Right atrium auricular region (tissue), 2 donors: Measurements from ENCODE around the gene OSM. TPM values are rescaled to one million over a fixed set of nuclear protein-coding genes. Genes with fewer than 3 reads are reported as not detected.

Experiments used
- DNase-seq: peaks from one replicate; pipeline ENCODE4 v3.0.0-alpha.2; 2019; ENCODE audit warnings: low spot score
- H3K27ac ChIP-seq, 2 donors: fragments of 200-600 bp; sonication (generic); 1 replicate in 1 of 2; 2 replicates in 1 of 2; pipeline ENCODE4 v1.5.1; 2016 to 2019
- H3K27me3 ChIP-seq, 2 donors: fragments of 200-600 bp; sonication (generic); one replicate each; pipeline versions ENCODE4 v1.5.1 to v1.6.0; 2017 to 2019
- H3K36me3 ChIP-seq: fragments of 200-600 bp; sonication (generic); one replicate; pipeline ENCODE4 v1.5.1; 2016
- H3K4me1 ChIP-seq, 2 donors: fragments of 200-600 bp; sonication (generic); one replicate each; pipeline versions ENCODE4 v1.5.1 to v1.6.0; 2017 to 2019
- H3K4me3 ChIP-seq, 2 donors: fragments of 200-600 bp; sonication (generic); 1 replicate in 1 of 2; 2 replicates in 1 of 2; pipeline ENCODE4 v1.5.1; 2017 to 2019; ENCODE audit warnings: mild to moderate bottlenecking in 1 of 2, moderate library complexity in 1 of 2
- H3K9me3 ChIP-seq, 2 donors: fragments of 200-600 bp; sonication (generic); one replicate each; pipeline ENCODE4 v1.5.1; 2019
- CTCF ChIP-seq, 2 donors: fragments of 200-600 bp; sonication (generic); IDR thresholded peaks; one replicate each; pipeline ENCODE4 v1.5.1; 2019; ENCODE audit warnings: antibody characterized with exemption in 2 of 2
- total RNA-seq, 2 donors: library from RNA; depleted of rRNA; stranded (reverse); fragments of >200 nt; gene quantifications; one replicate each; pipeline ENCODE4 v1.1.0, GENCODE V29; 2016

OSM gene
- total RNA-seq, 2 donors from 2014 or later = 0.63 to 1.6 TPM

GRCh38 chr22:30241576-30242371, 24.9 kb downstream of the OSM start:
- H3K36me3 ChIP-seq = no peaks in the 10 kb centered on the region
- DNase-seq = no peak
- H3K4me1 ChIP-seq = peaks cover 0 to 17% of the 10 kb centered on the region in 2 donors
- no peaks in the 10 kb centered on the region for H3K27me3 ChIP-seq
- H3K27ac ChIP-seq = no peak overlapping the region
- H3K4me3 ChIP-seq = no peak overlapping the region
- no peaks in the 10 kb centered on the region for H3K9me3 ChIP-seq
- TF ChIP-seq CTCF (IDR thresholded peaks at IDR 0.05) = no peak

GRCh38 chr22:30240541-30241417, 25.9 kb downstream of the OSM start:
- no peak overlapping the region for H3K4me3 ChIP-seq
- H3K4me1 ChIP-seq = peaks cover 0 to 7% of the 10 kb centered on the region in 2 donors
- no peaks in the 10 kb centered on the region for H3K27me3 ChIP-seq
- DNase-seq = no peak
- no peak for TF ChIP-seq CTCF (IDR thresholded peaks at IDR 0.05)
- no peaks in the 10 kb centered on the region for H3K9me3 ChIP-seq
- H3K27ac ChIP-seq = no peak overlapping the region
- H3K36me3 ChIP-seq = no peaks in the 10 kb centered on the region

- Histone ChIP-seq H3K27me3 (no peaks in the 10 kb centered on the region), H3K4me1 (peaks cover 0 to 3% of the 10 kb centered on the region in 2 donors), H3K4me3 (no peak overlapping the region), H3K36me3 (no peaks in the 10 kb centered on the region), H3K9me3 (no peaks in the 10 kb centered on the region), H3K27ac (no peak overlapping the region)
- TF ChIP-seq CTCF (IDR thresholded peaks at IDR 0.05) = no peak
- no peak for DNase-seq
Measured at GRCh38 chr22:30239488-30240405, 26.9 kb downstream of the OSM start.

- no peak for DNase-seq
- H3K27me3 ChIP-seq = no peaks in the 10 kb centered on the region
- H3K4me1 ChIP-seq = peaks cover 0 to 3% of the 10 kb centered on the region in 2 donors
- H3K9me3 ChIP-seq = no peaks in the 10 kb centered on the region
- H3K4me3 ChIP-seq = no peak overlapping the region
- no peak for TF ChIP-seq CTCF (IDR thresholded peaks at IDR 0.05)
- no peaks in the 10 kb centered on the region for H3K36me3 ChIP-seq
- H3K27ac ChIP-seq = no peak overlapping the region
Measured at GRCh38 chr22:30238661-30239487, 27.8 kb downstream of the OSM start.

- H3K9me3 ChIP-seq = no peaks in the 10 kb centered on the region
- H3K4me3 ChIP-seq = no peak overlapping the region
- TF ChIP-seq CTCF (IDR thresholded peaks at IDR 0.05) = no peak
- no peak overlapping the region for H3K27ac ChIP-seq
- DNase-seq = no peak
- H3K4me1 ChIP-seq = peaks cover 0 to 3% of the 10 kb centered on the region in 2 donors
- no peaks in the 10 kb centered on the region for H3K36me3 ChIP-seq
- H3K27me3 ChIP-seq = no peaks in the 10 kb centered on the region
Measured at GRCh38 chr22:30238136-30238535, 28.5 kb downstream of the OSM start.
